ELF-1 (cell line): ENCODE results near the gene CDHR5.

Source experiments
- DNase-seq: peaks from one replicate; pipeline ENCODE4 v3.0.0-alpha.2; 2016; ENCODE audit warnings: low read depth, low spot score

Gene CDHR5

DNA sequence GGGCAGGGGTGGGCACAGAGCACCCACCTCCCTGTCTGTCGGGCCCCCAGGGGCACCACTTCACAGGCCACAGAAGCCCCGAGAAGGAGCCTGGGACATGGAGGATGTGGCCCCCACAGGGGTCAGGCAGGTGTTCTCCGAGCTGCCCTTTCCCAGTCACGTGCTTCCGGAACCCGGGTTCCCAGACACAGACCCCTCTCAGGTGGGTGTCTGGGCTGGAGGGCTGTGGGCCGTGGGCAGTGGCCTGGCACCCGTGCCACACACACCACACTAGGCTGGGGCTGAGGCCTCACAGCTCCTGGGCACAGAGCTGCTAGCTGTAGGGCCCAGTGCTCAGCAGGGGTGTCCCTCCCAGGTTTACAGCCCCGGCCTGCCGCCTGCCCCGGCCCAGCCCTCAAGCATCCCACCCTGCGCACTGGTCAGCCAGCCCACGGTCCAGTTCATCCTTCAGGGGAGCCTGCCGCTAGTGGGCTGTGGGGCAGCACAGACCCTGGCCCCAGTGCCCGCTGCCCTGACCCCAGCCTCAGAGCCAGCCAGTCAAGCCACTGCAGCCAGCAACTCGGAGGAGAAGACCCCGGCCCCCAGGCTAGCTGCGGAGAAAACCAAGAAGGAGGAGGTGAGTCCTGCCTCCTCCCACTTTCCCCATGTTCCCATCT lies 14.5 kb downstream of the CDHR5 start:
- DNase-seq, result no peak

DNA sequence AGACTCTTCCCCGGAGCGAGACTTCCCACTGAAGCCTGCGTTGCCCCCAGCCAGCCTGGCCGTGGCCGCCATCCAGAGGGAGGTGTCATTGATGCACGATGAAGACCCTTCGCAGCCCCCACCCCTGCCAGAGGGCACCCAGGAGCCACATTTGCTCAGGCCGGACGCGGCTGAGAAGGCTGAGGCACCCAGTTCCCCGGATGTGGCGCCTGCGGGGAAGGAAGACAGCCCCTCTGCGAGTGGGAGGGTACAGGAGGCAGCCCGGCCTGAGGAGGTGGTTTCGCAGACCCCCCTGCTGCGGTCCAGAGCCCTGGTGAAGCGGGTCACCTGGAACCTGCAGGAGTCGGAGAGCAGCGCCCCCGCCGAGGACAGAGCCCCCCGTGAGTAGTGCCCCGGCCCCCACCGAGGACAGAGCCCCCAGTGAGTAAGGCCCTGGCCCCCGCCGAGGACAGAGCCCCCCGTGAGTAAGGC lies 15.4 kb downstream of the CDHR5 start:
- DNase-seq, result no peak

DNA sequence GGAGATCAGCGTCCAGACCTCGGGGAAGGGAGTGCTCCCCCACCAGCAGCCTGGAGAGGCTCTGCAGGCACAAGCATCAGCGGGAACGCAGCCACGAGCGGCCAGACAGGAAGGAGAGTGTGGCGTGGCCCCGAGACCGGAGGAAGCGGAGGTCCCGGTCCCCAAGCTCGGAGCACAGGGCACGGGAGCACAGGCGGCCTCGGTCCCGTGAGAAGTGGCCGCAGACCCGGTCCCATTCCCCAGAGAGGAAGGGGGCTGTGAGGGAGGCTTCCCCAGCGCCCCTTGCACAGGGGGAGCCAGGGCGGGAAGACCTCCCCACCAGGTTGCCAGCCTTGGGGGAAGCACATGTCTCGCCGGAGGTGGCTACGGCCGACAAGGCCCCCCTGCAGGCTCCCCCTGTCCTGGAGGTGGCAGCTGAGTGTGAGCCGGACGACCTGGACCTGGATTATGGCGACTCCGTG lies 15.9 kb downstream of the CDHR5 start:
- no peak for DNase-seq

DNA sequence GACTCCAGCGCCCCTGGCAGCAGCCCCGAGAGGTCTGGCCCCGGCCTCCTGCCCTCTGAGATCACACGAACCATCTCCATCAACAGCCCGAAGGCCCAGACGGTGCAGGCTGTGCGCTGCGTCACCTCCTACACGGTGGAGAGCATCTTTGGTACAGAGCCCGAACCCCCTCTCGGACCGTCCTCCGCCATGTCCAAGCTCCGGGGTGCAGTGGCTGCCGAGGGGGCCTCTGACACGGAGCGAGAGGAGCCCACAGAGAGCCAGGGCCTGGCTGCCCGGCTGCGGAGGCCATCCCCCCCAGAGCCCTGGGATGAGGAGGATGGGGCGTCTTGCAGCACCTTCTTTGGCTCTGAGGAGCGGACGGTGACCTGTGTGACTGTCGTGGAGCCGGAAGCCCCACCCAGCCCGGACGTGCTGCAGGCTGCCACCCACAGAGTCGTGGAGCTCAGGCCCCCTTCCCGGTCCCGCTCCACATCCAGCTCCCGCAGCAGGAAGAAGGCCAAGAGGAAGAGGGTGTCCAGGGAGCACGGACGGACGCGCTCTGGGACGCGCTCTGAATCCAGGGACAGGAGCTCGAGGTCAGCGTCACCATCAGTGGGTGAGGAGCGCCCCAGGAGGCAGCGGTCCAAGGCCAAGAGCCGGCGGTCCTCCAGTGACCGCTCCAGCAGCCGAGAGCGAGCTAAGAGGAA lies 16.6 kb downstream of the CDHR5 start:
- no peak for DNase-seq

DNA sequence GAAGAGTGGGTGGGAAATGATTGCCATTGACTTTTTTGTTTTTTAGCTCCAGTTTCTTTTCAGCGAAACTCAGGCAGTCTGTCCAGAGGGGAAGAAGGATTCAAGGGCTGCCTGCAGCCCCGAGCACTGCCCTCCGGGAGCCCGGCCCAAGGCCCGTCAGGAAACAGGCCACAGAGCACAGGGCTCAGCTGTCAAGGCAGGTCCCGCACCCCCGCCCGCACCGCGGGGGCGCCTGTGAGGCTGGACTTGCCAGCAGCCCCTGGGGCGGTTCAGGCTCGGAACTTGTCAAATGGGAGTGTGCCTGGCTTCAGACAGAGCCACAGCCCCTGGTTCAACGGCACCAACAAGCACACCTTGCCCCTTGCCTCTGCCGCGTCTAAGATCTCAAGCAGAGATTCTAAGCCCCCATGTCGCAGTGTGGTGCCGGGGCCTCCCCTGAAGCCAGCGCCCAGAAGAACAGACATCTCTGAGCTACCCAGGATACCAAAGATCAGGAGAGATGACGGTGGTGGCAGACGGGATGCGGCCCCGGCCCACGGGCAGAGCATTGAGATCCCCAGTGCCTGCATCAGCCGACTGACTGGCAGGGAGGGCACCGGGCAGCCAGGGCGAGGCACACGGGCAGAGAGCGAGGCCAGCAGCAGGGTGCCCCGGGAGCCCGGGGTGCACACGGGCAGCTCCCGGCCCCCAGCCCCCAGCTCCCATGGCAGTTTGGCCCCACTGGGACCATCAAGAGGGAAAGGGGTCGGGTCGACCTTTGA lies 17.6 kb downstream of the CDHR5 start:
- peak; percentile 36 for DNase-seq

DNA sequence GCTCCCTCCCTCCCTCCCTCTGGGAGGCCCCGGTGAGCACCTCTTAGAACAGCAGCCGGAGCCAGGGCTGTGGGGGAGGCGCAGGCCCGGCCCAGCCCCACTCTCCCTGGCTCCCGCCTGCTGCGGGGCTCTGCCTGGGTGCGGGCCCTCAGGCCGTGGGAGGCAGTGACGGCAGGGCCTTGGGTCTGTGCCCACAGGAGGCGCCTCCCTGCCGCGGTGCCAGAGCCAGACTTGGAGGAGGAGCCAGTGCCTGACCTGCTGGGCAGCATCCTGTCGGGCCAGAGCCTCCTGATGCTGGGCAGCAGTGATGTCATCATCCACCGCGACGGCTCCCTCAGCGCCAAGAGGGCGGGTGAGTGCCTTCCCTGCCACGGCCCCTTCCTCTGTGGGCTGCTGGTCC lies 18.5 kb downstream of the CDHR5 start:
- DNase-seq, result no peak

DNA sequence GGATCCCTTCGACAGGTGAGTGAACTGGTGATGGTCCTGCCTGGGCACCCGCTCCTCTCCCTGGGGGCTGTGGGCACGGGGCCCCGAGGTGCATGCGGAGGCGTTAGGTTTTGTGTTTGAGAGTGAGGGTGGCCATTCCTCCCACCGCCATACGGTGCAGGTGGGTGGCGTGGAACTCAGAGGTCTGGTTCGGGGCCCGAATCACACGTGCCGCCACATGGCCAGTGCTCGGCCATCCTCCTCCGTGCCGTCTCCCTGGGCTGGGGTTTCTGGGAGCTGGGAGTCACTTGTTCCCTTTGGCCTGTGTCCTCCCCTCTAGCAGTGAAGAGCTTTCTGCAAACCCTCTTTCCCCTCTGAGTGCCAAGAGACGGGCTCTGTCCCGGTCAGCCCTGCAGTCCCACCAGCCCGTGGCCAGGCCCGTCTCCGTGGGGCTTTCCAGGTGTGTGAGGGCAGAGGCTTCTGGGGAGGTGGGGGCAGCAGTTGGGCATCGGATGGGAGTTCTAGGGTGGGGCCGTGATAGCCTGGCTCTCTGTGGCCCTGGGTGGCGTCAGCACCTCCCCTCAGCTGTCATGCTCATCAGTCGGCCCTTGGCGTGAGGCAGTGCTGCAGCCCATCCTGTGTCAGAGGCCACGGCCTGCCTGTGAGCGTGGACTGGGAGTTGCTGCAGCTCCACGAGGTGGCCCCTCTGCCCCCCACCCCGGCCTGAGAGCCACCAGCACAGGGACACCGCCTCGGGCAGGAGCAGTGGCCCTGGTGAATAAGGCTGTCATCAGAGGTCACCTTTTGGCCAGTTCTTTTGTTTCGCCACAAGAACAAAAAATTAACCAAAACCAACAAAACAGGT lies 19.2 kb downstream of the CDHR5 start:
- DNase-seq, result no peak

DNA sequence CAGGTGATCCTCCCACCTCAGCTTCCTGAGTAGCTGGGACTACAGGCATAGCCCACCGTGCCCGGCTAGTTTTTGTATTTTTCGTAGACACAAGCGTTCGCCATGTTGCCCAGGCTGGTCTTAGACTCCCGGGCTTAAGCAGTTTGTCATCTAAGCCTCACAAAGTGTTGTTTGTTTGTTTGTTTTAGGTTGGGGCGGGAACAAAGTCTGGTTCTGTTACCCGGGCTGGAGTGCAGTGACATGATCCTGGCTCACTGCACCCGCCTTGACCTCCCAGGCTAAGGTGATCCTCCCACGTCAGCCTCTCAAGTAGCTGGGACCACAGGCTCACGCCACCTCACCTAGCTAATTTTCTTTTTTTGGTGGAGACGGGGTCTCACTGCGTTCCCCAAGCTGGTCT lies 21.6 kb downstream of the CDHR5 start:
- DNase-seq, result no peak

DNA sequence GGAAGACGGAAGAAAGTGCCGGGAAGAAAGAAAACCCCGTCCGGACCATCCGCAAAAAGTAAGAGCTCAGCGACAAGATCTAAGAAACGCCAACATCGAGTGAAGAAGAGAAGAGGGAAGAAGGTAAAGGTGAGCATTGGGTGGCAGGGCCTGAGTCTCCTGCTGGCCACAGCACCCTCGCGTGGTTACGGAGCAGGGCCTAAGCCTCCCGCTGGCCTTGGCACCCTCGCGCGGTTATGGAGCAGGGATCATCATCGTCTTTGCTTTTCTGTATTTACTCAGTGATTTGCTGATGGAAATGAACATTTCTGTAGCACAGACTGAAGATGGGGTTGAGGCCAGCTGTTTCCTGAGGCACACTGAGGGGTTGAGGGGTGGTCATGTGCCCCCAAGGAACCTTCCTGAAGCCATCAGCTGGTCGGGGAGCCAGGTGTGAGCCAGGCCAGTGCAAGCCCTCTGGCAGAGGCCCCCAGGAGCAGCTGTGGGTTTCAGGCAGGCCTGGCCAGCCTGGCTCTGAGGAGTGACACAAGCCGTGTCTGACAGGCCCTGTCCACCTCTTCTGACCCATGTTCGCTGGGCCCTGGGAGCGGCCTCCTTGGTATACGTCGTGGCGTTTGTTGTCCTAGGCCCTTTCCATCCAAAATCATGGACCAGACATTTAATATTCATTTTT lies 23.0 kb downstream of the CDHR5 start:
- DNase-seq, result no peak

DNA sequence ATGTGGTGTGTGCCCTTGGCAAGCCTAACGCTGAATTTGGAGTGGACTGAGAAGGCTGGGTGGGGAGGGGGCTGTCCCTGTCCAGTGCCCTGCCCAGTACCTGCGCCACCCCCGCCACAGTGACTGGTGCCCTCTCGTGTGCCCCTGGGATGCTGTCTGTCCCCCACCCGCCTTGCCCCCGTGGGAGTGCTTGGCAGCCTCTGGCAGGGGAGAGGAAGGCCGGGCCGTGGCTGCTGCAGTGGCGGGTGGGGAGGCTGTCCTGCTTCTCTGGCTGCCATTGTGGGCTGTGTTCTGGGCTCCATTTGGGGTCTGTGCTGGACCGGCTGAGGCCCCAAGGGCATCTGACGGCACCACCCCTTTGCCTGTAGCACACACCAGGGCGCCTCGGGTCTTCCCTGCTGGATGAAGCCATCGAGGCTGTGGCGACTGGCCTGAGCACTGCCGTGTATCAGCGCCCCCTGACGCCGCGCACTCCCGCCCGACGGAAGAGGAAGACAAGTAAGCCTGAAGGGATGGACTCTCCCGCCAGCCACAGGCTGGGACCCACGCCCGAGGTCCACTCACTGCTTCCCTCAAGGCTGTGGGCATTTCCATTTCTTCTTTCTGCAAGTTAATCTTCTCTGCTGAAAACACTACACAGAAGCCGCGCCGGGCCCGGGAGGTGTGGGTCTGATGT lies 26.6 kb downstream of the CDHR5 start:
- no peak for DNase-seq

DNA sequence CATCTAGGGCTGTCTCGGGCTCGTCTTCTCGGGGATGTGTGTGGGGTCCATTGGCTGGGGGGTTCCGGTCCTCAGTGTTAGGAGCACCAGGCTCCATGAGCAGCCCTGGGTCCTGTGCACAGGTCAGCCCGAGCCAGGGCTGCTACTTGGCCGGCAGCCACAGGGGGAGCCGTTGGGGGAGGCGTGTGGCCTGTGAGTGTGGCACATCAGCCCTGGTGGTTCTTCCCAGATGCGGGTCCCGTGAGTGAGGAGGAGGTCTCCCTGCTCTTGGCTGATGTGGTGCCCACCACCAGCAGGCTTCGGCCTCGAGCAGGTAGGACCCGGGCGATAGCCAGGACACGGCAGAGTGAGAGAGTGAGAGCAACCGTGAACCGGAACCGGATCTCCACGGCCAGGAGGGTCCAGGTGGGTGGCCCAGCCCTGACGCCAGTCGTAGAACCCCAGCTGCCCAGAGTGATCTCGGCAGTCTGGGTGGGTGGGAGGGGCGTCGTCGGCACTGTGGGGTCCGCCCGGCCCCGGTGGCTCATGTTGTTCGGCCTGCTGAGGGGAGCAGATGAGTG lies 27.5 kb downstream of the CDHR5 start:
- DNase-seq, result peak; percentile 35

DNA sequence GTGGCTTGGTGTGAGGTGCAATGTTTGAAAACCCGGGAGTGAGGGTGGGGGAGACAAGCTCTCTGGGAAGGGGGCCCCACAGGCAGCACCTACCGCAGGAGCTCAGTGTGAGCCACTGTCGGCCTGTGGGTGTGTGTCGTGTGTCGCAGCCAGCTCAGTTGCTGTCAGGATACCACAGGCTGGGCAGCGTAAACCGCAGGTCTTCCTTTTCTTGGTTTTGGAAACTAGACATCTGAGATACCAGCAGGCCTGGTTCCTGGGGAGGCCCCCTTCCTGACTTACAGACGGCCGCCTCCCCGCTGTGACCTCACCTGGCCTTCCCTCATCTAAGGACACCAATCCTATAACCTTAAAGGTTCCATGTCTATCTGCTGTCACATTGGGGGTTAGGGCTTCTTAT lies 28.4 kb downstream of the CDHR5 start:
- DNase-seq, result no peak

DNA sequence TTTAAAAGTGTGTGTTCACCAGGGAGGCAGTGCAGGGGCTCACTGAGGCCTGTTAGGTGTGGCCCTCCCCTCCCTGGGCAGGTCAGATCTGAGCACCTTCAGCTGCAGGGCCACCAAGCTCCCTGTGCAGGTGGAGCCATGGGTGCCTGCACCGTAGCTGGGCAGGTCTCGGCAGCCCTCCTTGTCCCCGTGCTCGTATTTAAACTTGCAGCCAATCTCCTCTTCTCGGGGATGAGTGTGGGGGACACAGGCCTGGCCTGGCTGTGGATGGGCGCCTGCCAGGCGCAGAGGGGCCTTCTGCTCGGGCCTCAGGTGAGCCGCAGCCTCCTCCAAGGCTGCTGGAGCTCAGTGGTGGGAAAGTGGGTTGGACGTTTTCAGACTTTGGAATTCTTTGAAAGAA lies 29.4 kb downstream of the CDHR5 start:
- DNase-seq, result no peak

DNA sequence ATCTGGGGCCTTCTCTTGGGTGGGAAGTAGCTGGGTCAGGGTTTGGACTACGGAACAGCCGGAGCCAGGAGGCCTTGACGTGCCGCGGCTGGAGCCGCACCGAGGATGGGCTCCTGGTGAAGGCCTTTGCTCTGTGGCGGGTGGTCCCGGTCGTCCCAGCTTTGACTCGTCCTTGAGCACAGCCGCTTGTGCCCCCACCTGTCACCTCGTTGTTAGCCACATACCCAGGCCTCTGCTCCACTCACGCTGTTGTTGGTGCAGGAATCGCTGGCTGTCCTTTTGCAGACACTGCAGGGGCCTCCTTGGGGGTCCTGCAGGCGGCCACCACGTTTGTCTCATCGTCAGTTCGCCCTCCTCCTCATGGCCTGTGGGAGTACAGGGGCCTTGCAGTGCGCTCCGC lies 31.4 kb downstream of the CDHR5 start:
- DNase-seq, result no peak

DNA sequence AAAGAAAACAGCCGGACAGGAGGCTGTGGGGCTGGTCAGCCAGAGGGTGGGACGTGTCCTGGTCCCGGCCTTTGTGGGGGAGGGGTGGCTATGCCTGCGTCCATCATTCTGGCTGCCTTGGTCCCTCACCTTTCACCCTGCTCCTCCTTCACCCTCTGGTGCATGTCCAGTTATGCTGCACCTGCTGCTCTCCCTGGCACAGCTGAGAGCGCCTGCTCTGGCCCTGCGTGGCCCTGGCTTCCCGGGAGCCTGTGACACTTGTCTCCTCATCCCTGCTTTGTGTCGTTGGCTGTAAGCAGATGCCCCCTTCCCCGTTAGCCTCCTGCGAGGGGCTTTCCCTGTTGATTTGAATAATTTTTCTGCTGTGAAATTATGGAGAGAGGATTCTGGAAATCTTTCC lies 31.8 kb downstream of the CDHR5 start:
- DNase-seq, result no peak

DNA sequence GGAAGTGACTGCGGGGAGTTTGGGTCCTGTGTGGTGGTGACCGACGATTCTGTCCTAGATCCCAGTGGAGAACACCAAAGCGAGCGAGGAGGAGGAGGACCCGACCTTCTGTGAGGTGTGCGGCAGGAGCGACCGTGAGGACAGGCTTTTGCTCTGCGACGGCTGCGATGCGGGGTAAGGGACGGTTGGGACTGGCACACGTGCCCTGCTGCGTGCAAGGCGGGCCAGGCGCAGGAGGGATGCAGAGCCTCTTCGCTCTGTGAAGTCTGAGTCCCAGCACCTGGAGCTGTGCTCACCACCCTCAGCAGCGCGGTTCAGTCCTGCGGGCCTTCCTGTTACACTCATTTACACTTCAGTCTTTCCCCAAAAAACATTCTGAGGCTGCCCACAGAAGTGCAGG lies 32.3 kb downstream of the CDHR5 start:
- no peak for DNase-seq

DNA sequence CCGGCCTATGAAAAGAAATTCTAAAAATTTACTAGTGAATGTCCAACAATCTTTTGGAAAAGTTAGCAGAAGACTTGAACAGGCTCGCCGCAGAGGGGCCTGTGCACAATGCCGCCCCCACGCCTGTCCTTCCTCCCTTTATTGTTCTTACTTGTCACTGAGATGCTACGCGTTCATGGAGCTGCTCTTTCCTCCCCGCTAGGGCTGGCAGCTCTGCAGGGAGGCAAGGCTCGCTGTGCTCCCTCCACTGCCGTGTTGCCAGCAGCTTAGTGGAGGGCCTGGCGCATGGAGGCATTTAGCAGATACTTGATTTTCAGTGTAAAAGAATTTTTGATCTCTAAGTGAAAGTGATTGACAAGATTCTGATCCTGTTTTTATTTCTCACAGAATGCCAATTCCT lies 33.8 kb downstream of the CDHR5 start:
- no peak for DNase-seq

DNA sequence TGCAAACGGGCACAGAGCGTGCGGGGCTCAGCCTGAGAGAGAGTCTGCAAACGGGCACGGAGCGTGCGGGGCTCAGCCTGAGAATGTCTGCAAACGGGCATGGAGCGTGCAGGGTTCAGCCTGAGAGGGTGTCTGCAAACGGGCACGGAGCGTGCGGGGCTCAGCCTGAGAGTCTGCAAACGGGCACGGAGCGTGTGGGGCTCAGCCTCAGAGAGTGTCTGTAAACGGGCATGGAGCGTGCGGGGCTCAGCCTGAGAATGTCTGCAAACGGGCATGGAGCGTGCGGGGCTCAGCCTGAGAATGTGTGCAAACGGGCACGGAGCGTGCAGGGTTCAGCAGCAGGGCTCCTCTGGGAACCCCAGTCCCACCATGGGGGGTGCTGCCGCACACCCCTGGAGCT lies 35.0 kb downstream of the CDHR5 start:
- no peak for DNase-seq

DNA sequence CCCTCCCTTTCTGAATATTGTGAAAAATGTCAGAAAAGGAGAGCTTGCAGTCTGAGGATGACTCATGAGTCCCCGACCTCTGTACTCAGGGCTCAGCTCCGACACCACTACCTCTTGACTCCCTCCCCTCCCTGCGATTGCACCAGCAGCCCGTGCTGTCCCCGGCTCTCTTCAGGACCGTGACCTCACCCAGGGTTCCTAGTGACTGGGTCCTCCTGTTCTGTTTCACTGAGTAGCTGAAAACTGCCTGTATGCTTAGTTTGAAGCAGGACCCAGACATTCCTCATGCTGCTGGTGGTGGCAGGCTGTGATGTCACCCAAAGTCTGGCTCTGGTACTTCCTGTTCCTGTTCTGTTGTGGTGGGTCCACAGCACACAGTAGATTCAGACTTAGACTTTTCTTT lies 36.8 kb downstream of the CDHR5 start:
- no peak for DNase-seq

DNA sequence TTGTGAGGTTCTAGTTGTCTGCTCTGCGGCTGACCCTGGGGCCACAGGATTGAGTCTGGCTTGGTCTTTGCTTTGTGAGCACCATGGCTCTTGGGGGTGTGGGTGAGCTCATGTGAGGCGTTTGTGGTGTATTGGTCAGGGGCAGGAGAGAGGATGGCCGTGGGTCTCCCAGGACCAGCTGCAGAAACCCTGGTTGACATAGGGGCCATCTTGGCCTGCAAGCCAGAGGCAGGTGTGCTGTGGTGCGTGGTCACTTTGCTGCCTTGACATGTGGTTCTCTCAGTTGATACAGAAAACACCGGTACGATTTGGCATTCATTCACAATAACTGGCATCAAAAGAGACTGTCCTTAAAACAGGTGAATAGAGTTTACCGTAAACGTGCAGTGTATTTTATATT lies 37.2 kb downstream of the CDHR5 start:
- DNase-seq, result no peak
